Measurements from ENCODE around the gene DYNLT4.
"Not testable (repeated sequence)": the region's sequence is repeated elsewhere in the genome, so short reads cannot be mapped to it uniquely, and the experiment has no call there.

The DYNLT4 gene

DNA sequence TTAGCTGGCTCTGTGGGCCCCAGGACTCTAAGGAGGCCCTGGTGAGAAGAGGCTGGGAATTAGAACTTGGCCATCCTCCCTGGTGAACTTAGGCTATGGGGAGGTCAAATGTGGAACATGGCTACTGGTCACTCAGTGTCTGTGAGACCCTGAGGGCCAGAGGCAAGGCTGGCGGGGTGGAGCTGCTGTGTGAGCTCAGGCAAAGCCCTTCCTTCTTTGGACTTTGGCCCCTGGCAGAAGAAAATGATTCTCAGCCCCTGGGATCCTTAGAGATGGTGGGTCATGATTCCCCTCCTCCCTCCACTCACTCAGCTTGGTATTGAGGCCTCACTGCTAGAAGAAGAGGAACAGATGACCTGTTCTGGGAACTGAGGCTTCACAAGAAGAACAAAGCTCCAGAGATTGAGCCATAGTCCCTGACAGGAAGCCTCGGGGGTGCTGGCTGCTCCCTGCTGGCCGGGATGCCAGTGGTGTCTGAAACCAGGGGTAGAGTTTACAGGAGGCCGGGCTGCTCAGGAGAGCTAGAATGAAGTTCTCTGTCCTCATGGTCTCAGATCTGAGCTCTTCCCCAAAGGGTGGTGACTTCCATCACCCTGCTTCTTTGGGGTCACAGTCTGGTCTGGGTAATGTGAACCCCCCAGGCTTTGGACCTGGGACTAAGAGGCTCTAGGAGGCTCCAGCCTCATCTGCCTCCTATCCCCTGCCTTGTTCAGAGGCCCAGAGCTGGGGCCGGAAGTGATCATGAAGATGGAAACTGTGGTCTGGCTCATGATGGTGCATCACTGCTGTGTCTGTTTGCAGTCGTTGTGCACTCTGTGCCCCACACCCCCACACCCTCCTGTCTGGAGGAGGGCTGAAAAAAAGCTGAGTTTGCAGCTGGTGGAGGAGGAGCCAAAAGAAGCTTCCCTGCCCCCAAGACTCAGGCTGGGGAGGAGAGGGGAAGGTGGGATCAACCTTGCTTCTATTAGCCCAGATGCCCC, 2.1 kb upstream of the DYNLT4 start:
- DNase-seq (ENCODE audit: low read depth in 2 of 2) = peak; percentile 76 to 85

DNA sequence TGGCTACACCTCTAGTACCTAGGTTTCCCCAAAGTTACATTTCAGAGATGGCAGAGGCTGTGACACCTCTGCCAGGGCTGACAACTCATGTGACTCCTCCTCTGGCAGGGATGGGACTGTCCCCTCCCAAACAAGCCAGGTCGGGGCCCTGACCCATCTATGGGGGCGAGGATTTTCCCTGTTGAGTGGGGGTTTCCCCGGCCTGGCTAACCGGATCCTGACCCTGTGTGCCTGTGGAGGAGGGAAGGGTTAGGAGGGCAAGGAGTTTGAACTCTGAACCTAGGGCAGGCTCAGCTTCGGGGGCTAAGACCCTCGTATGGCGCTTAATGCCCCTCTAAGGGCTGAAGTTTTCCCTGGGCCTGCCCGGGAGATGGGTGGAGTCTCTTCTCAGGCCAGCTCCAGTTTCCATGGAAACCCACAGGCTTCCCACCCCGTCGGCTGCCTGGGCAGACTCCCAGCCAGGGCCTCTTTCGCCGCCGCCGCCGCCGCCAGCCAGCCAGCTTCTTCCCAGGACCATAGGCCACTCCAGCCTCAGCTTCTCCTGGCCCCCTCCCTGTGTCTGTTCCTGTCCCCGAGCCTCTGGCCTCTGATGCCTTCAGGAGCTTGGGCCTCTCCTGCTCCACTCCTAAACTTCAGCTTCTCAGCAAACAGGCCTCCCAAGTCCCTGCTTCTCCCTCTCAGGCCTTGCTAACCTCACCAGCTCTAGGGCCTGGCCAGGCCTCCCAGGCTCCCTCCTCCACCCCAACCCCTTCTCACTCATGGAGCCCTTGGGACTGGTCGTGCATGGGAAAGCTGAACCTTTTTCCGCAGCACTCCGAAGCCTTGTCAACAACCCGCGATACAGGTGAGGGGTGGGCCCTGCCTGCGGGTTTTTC, 1.1 kb upstream of the DYNLT4 start, which contains the start of gene BTBD19:
TSS of gene BTBD19 (plus strand) at position 461 of the 875 bp plus-strand sequence. CDS start at position 759, 298 bp downstream.
- DNase-seq (ENCODE audit: low read depth in 2 of 2) = peak; percentile 70 to 74

DNA sequence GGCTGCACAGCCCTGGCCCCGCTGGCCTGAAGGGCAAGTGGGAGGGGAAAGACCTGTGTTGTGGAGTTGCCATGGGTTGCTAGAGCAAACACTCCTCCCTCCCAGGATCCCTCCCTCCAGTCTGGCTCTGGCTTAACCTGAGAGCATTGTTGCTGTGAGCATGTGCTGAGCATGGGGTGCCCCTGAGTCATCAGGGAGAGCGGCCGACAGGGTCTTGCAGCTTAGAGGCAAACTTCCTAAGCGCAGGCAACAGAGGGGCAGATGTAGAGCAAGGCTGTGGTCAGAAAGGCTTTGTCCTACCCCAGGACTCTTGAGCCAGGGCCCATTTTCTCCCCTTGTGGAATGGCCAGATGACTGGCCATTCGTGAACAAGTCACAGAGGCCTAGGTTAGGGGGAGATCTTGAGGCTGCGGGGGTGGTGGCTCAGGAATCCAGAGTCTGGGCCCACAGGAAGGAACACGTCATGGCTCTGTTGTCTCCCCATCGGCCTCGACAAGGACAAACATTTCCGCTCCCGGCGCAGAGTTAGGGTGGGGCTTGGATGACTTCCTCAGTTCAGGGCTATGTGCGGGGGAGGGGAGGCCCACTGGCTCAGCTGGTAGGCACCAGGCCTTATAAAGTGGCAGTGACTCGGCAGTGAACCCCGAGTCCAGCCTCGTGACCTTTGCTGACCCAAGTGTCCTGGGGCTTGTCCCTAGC, 362 bp upstream of the DYNLT4 start:
- DNase-seq (ENCODE audit: low read depth in 2 of 2) = peak; percentile 78 to 91

DNA sequence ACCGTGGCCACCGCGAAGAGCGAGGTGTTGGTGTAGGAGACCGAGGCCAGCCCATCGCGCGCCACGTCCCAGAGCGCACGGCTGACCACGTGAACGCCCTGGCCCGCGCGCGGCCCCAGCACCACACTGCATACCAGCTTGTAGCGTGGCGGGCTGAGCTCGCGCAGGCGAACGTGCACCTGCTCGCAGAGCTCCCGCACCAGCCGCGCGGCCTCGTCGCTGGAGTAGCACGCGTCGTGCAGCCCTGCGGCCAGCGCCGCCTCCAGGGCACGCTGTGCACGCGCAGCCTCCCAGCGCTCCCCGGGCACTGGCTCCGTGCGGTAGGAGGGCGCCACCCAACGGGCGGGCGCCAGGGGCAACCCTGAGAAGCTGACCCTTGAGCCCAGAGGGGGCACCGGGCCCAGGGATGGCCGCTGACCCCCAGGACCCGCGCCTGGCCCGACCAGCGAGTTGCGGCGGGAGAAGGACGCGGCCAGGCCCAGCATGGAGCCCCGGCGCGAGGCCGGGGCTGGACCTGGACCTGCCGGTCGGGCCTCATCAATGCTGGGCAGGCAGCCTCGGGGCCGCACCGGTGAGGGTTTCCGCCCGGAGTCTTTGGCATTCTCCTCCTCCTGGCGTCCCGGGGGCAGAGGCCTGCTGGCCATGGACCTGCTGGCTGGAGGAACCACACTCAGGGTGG, 987 bp downstream of the DYNLT4 start:
- no peak for DNase-seq (ENCODE audit: low read depth in 2 of 2)

DNA sequence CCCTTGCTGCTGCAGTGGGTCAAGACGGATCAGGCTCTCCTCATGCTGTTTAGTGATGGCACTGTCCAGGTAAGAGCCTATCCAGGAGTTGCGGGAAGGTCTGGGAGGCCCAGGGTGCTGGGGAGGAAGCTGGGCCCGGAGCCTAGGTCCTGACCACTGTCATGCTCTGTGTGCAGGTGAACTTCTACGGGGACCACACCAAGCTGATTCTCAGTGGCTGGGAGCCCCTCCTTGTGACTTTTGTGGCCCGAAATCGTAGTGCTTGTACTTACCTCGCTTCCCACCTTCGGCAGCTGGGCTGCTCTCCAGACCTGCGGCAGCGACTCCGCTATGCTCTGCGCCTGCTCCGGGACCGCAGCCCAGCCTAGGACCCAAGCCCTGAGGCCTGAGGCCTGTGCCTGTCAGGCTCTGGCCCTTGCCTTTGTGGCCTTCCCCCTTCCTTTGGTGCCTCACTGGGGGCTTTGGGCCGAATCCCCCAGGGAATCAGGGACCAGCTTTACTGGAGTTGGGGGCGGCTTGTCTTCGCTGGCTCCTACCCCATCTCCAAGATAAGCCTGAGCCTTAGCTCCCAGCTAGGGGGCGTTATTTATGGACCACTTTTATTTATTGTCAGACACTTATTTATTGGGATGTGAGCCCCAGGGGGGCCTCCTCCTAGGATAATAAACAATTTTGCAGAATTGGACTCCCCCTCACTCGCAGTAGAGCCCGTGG, 1.7 kb downstream of the DYNLT4 start:
- DNase-seq (ENCODE audit: low read depth in 2 of 2) = no peak

DNA sequence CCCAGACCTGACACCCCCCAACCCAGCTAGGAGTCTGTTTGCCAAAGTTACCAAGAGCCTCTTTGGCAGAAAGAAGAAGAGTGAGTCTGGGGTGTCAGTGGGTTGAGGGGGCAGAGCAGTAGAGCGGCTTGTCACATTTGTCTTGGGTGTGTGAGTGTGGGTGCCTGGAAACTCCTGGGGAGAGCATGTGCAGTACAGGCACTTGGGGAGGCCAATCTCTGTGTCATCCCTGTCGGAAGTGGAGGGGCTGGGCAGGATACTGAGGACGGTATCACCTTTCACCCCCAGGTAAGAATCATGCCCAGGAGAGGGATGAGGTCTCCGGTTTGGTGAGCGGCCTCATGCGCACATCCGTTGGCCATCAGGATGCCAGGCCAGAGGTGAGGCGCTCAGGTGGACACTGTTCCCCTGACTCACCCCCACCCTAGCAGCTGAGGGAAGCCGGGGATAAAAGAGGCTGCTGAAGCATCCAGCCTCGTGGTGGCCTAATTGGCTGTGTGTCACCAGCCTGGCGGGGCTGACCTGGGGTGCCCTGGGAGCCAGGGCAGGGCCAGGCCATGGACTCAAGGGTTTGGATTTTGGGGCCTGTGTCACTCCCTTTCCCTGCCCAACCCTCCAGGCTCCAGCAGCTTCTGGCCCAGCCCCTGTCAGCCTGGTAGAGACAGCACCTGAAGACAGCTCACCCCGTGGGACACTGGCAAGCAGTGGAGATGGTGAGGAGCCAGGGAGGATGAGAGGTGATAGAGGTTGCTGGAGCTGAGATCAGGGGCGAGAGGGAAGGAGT, 3.6 kb downstream of the DYNLT4 start:
- DNase-seq (ENCODE audit: low read depth in 2 of 2) = no peak

DNA sequence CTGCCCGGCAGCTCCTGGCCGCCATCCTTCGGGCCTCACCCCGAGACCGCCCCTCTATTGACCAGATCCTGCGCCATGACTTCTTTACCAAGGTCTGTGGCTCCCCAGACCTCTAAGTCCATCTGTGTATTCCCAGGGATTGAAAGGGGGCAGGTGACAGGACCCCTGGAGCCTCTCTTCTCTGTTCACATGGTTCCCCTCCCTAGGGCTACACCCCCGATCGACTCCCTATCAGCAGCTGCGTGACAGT, 4.2 kb downstream of the DYNLT4 start:
- no peak for DNase-seq (ENCODE audit: low read depth in 2 of 2)

DNA sequence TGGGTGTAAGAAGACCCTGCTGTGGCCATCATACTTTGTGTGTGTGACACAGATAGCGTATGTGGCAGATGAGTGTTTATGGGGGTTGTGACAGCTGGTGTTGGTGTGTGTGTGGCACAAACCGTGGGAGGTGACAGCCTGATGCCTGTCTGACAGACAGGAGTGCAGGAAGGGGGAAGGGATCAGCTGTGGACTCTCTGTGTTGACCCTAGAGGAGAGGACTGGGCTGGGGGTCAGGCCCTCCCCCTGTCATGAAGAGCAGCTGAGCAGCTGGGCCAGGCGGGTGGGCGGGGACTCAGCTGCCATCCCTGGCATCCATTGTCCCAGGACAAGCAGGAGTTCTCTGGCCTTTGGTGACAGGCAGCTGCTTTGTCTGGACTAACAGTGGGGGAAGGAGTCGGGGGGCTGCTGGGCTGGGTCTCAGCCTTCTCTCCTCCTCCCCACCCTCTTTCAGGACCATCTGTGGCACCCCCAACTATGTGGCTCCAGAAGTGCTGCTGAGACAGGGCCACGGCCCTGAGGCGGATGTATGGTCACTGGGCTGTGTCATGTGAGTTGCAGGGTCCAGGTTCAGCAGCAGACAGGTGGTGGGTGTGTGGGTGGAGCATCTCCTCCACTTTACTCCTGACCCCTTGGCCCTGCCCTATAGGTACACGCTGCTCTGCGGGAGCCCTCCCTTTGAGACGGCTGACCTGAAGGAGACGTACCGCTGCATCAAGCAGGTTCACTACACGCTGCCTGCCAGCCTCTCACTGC, 4.7 kb downstream of the DYNLT4 start:
- DNase-seq (ENCODE audit: low read depth in 2 of 2) = no peak

DNA sequence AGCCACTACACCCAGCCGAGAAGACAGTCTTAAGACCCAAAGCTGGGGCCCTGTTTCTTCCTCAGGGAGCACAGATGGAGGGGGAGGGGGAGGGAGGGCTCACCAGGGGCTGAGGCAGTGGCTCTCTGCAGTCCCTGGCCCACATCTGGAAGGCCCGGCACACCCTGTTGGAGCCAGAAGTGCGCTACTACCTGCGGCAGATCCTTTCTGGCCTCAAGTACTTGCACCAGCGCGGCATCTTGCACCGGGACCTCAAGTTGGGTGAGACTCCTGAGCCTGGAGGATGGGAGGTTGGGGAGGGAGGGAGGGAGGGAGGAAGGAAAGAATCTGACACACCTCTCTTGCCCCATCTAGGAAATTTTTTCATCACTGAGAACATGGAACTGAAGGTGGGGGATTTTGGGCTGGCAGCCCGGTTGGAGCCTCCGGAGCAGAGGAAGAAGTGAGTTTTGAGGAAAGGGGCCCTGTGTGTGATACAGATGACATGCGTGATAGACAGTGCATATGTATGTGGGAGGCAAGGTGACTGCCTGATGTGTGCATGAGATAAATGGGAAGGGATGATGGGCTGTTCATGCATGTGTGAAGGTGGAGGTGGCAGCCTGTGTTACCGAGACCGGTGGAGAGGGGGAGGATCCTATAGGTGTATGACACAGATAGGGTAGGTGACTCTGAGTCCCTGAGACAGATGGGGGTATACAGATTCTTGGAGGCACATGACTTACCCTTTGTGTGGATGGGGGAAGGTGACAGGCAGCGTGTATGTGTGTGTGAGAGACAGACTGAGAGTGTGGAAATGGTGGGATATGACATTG, 5.5 kb downstream of the DYNLT4 start:
- DNase-seq (ENCODE audit: low read depth in 2 of 2) = no peak

DNA sequence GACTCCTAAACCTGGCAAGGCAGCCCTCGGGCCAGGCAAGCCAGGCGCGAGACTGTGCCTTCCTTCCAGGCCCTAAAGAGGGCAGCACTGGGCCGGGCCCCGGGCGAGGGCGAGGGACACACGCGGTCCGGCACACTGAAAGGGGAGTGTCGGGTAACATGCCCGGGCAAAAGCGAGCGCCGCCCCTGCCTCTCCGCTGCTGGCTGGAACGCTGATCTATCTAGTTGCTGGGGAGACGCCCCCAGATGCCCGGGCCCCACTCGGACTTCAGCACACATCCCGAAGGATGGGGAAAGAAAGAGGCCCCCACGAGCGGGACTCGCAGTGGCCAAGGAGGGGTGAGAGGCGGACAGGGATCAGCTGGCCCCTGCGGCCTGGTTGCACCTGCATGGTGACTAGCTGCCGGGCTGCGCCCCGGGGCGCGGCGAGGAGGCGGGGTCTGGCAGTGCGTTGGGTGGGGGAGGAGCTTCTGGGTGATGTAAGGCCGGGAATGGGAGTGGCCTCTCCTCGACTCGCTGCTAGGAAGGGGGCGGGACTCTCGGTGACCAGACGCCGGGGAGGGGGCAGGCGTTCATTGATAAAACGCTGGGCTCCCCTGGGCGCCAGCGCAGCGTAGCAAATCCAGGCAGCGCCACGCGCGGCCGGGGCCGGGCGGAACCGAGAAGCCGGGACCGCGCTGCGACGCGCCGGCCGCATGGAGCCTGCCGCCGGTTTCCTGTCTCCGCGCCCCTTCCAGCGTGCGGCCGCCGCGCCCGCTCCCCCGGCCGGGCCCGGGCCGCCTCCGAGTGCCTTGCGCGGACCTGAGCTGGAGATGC, 7.2 kb downstream of the DYNLT4 start, which contains the start of gene PLK3:
TSS of gene PLK3 (plus strand) at position 608 of the 815 bp plus-strand sequence. CDS start at position 695, 87 bp downstream.
- DNase-seq (ENCODE audit: low read depth in 2 of 2) = peak; percentile 94 to 98

DNA sequence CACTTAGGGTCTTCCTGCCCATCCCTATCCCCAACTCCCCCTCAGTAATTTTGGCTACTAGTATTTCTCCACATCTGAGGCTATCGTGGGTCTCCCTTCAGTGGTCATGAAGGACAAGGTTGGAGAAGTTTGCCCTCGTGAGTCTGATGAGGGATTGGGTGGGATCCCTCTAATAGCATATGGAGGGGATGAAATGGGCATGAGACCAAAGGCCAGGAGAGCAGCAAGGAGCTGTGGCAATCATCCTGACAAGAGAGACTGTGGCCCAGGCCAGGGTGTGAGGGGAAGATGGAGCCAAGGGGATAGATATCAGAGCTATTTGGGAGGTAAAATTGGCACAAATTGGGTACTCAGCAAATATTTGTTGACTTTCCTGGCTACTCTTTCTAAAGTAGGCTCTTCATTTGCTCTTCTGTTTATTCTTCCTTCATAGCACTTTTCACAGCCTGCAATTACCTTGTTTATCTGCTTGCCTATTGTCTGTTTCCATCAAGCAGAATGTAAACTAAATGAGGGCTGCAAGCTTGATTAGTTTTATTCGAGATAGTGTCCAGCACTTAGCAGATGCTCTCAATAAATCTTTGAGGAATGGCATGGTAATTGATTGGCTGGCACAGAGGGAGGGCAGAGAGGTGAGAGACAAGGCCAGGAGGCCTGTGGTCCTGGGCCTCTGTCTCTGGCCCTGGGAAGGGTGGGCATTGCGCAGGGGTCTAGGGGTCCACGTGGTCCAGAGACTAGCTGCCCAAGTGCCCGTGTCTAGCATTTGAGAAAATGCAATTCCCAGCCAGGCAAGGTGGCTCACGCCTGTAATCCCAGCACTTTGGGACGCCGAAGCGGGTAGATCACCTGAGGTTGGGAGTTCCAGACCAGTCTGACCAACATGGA, 8.4 kb downstream of the DYNLT4 start:
- no peak for DNase-seq (ENCODE audit: low read depth in 2 of 2)

DNA sequence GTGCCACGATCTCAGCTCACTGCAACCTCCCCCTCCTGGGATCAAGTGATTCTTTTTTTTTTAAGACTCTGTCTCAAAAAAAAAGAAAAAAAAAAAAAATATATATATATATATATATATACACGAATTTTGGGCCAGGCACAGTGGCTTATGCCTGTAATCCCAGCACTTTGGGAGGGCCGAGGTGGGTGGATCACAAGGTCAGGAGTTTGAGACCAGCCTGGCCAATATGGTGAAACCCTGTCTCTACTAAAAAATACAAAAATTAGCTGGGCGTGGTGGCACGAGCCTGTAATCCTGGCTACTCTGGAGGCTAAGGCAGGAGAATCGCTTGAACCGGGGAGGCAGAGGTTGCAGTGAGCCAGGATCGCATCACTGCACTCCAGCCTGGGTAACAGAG, 9.3 kb downstream of the DYNLT4 start:
- not testable (repeated sequence) for DNase-seq (ENCODE audit: low read depth in 2 of 2)

DNA sequence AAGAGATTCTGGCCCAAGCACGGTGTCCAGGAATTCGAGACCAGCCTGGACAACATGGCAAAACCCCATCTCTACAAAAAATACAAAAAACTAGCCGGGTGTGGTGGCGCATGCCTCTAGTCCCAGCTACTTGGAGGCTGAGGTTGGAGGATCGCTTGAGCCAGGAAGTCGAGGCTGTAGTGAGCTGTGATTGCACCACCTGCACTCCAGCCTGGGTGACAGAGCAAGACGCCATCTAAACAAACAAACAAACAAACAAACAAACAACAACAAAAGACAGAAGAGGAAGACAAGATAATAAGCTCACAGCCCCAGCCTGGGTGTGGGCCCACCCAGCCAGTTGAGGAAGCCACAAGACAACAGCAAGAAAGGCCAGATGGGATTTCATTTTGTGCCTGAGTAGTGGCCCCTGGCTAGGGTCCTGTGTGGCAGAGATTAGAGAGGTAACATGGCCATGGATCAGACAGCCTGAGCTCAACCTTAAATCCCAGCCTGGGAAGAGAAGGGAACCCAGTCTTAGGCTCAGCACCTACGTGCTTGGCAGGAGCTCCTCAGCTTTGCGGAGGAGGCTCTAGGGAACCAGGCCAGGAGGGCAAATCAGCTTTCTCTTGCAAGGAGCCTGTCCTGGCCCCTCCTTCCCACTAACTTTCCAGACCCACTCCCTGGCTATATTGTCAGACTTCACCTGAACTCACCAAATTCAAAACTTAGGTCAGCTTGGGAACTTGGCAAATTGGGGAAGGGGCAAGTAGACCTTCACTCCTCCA, 14.2 kb downstream of the DYNLT4 start:
- no peak for DNase-seq (ENCODE audit: low read depth in 2 of 2)

DNA sequence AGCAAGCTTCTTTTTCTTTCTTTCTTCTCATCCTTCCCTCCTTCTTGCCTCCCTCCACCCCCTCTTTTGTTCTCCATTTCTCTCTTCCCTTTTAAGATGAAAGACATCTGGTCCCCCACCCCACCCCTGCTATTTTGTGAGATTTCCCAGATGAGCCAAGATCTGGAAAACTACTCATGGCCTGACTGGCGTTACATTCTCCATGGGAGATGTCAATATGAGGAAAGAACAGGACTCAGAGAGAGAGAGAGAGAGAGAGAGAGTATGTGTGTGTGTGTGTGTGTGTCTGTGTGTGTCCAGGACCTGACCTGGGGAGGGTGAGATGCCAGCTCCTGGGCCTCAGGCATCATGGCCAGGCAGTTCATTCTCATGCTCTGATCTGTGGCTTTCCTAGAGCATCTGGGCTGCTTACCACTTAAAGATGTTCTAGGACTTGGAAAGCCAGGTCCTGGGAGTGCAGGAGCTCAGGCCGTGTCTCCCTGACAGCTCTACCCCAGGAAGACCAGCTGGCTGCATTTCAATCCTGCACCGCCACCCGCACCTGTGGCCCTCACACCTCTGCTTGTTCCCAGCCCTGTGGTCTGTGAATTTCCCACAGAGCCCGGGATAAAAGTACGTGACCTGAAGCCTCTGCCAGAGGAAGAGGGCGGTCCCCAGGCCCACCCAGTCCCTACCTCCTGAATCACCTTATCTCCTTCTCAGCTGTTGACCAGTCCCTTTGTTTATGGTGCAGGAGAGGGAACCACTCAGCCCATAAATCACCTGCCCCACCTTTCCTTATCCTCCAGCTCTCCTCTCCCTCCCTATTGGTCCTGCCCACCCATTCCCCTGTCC, 16.0 kb downstream of the DYNLT4 start:
- no peak for DNase-seq (ENCODE audit: low read depth in 2 of 2)

Measured in stimulated activated CD4-positive, alpha-beta T cell treated with anti-CD3 and anti-CD28 coated beads, Interleukin-12 subunit alpha, Interleukin-12 subunit beta, amount 100 ng/mL, for 24 hours (primary cell).